ENCODE measurements around the gene THRB. TPM values are rescaled to one million over a fixed set of nuclear protein-coding genes. Genes with fewer than 3 reads are reported as not detected.

Gene THRB
- total and polyA plus RNA-seq, 8 donors: 2.1 to 12.4 (median 7.8) TPM

GRCh38 chr3:24192469-24193056, 302.1 kb downstream of the THRB start:
- Histone ChIP-seq H3K36me3 (no peaks in the 10 kb centered on the region), H3K9me3 (no peaks in the 10 kb centered on the region), H3K27ac (no peak overlapping the region), H3K4me3 (no peak overlapping the region), H3K27me3 (no peaks in the 10 kb centered on the region), H3K4me1 (no peaks in the 10 kb centered on the region)
- WGBS, 2 donors: 95 to 96% methylated on average over 3 of the region's 3 CpGs
- ATAC-seq (no peak), FAIRE-seq (no peak), DNase-seq (no peak)
- intact Hi-C loops (cut with DNase I): no loop called here
- TF ChIP-seq, protein P1, sequence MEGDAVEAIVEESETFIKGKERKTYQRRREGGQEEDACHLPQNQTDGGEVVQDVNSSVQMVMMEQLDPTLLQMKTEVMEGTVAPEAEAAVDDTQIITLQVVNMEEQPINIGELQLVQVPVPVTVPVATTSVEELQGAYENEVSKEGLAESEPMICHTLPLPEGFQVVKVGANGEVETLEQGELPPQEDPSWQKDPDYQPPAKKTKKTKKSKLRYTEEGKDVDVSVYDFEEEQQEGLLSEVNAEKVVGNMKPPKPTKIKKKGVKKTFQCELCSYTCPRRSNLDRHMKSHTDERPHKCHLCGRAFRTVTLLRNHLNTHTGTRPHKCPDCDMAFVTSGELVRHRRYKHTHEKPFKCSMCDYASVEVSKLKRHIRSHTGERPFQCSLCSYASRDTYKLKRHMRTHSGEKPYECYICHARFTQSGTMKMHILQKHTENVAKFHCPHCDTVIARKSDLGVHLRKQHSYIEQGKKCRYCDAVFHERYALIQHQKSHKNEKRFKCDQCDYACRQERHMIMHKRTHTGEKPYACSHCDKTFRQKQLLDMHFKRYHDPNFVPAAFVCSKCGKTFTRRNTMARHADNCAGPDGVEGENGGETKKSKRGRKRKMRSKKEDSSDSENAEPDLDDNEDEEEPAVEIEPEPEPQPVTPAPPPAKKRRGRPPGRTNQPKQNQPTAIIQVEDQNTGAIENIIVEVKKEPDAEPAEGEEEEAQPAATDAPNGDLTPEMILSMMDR (IDR thresholded peaks at IDR 0.05): no peak

- FAIRE-seq (no peak), ATAC-seq (no peak), DNase-seq (no peak)
- Histone ChIP-seq H3K27ac (no peak overlapping the region), H3K9me3 (no peaks in the 10 kb centered on the region), H3K36me3 (no peaks in the 10 kb centered on the region), H3K4me1 (no peaks in the 10 kb centered on the region), H3K4me3 (no peak overlapping the region), H3K27me3 (no peaks in the 10 kb centered on the region)
- intact Hi-C loops (cut with DNase I): no loop called here
- 83 to 86% methylated on average over 4 of the region's 4 CpGs for WGBS, 2 donors
- TF ChIP-seq, protein P1 (IDR thresholded peaks at IDR 0.05): no peak
Observed at GRCh38 chr3:24191801-24192403, 302.7 kb downstream of the THRB start.

- ATAC-seq: no peak
- H3K27me3 ChIP-seq: no peaks in the 10 kb centered on the region
- H3K4me3 ChIP-seq: no peak overlapping the region
- no peaks in the 10 kb centered on the region for H3K36me3 ChIP-seq
- H3K4me1 ChIP-seq: peaks cover 0 to 4% (median 0%) of the 10 kb centered on the region in 3 donors
- no peak for FAIRE-seq
- intact Hi-C loops (cut with DNase I): no loop called here
- no peaks in the 10 kb centered on the region for H3K9me3 ChIP-seq
- no peak overlapping the region for H3K27ac ChIP-seq
- 93% methylated on average over 8 of the region's 8 CpGs for WGBS, 2 donors
- TF ChIP-seq, protein P1 (IDR thresholded peaks at IDR 0.05): no peak
- no peak for DNase-seq
Observed at GRCh38 chr3:24190256-24190655, 304.4 kb downstream of the THRB start.

DNA sequence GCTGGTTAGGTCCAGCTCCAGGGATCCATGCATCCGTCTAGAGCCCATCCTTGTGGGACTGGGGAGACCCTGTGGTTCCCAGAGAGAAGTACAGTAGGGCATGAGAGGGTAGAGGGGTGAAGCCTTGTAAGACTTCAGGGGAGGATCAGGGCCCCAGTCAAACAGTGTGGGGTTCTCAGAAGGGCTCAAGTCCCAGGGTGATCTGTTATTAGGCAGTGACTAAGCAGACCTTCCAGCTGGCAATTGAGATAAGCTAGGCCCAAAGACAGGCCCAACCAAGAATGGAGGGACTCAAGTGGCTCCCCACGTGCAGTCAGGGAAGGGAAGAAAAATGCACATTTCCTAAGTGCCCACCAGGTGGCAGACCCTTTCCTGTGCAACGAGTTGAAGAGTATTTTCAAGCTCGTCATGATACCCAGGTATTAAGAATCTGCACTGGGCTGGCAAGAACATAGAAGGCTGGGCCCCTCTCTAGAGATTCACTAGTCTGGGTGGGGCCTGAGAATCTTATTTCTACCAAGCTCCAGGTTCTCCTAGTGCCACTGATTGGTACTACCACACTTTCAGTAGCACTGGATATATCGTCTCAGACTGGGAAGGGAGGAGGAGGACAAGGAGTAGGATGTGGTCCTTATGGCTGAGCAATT, 308.8 kb downstream of the THRB start:
- H3K9me3 ChIP-seq: no peaks in the 10 kb centered on the region
- H3K36me3 ChIP-seq: no peaks in the 10 kb centered on the region
- TF ChIP-seq, protein P1 (IDR thresholded peaks at IDR 0.05): peak; percentile 41 to 53 (median 45)
- no peak overlapping the region for H3K27ac ChIP-seq
- 37 to 43% methylated on average over 5 of the region's 5 CpGs for WGBS, 2 donors
- intact Hi-C loops (cut with DNase I): loop anchor here in 1 of 3 donors (10.0 kb wide), 1 partner anchor 59 kb away; no protein-coding TSS in a partner anchor
- ATAC-seq (peak; percentile 60 to 78 (median 78)), FAIRE-seq (no peak), DNase-seq (peak in 5 of 6 donors; percentile 9 to 54 (median 31))
- no peak overlapping the region for H3K4me3 ChIP-seq
- H3K27me3 ChIP-seq: no peaks in the 10 kb centered on the region
- H3K4me1 ChIP-seq: peaks cover 0 to 13% (median 4%) of the 10 kb centered on the region in 3 donors
